HUES64 (cell line): ENCODE data around the gene GALR3.

Experiments
- H3K27ac ChIP-seq: 2 replicates; pipeline ENCODE4 v1.7.0; 2013; ENCODE audit warnings: low read depth, low read length, inconsistent platforms
- H3K27me3 ChIP-seq: 2 replicates; pipeline ENCODE4 v1.6.1; 2013; ENCODE audit warnings: mild to moderate bottlenecking, low read length; ENCODE audit not compliant: insufficient read depth
- H3K36me3 ChIP-seq: 2 replicates; pipeline ENCODE4 v1.6.1; 2013; ENCODE audit warnings: mild to moderate bottlenecking, low read length; ENCODE audit not compliant: insufficient read depth
- H3K4me1 ChIP-seq: 2 replicates; pipeline ENCODE4 v1.6.1; 2013; ENCODE audit warnings: mild to moderate bottlenecking, low read length, moderate library complexity; ENCODE audit not compliant: insufficient read depth
- H3K4me3 ChIP-seq: 2 replicates; pipeline ENCODE4 v1.5.1; 2013; ENCODE audit warnings: mild to moderate bottlenecking, low read length, moderate library complexity
- H3K9ac ChIP-seq: 2 replicates; pipeline ENCODE4 v1.6.1; 2013; ENCODE audit warnings: mild to moderate bottlenecking, low read depth, low read length
- H3K9me3 ChIP-seq: 2 replicates; pipeline ENCODE4 v1.6.1; 2013; ENCODE audit warnings: low read depth, low read length; ENCODE audit not compliant: insufficient read depth
- WGBS: fragments of 150-250, 120-280 bp; methylation state at CpG from one replicate; pipeline ENCODE4 v1.1.7; 2013; ENCODE audit warnings: missing lambda C conversion rate; 5-methylcytosine and 5-hydroxymethylcytosine counted together

GALR3 gene

DNA sequence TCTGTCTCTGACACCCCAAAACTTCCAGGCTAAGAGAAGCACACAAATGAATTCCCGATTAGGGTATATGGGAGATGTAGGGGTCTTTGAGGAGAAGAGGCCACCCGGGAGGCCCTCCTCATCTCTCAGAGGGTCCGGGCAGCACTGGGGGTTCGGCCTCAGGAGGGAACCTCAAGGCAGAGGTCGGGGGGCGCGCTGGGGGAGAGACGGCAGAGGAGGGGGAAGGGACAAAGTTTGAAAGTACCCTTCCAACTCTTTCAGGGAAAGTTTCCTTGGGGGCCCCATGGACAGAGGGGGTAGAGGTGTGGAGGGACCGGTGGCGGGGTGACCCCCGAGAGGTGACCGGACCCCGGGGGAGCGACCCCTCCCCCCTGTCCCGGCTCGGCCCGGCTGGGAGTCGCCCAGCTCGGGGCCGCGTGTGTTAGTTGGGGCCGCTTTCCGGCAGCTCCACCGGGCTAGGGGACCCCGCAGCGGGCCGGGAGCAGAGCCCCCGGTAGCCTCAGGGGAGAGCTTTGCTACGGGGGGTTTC lies 18.8 kb upstream of the GALR3 start:
- Histone ChIP-seq H3K9ac (peak overlapping the region; percentile 90), H3K9me3 (no peaks in the 10 kb centered on the region), H3K27ac (no peak overlapping the region; the same call in 1 of the 2 replicates), H3K4me3 (peak overlapping the region; percentile 83), H3K27me3 (peaks cover 44% of the 10 kb centered on the region), H3K36me3 (no peaks in the 10 kb centered on the region), H3K4me1 (peaks cover 9% of the 10 kb centered on the region; the same call in 1 of the 2 replicates)
- 6% methylated on average over 29 of the region's 29 CpGs for WGBS

- Histone ChIP-seq H3K9me3 (no peaks in the 10 kb centered on the region), H3K4me1 (peaks cover 9% of the 10 kb centered on the region; the same call in 1 of the 2 replicates), H3K36me3 (no peaks in the 10 kb centered on the region), H3K9ac (peak overlapping the region; percentile 90), H3K27ac (peak overlapping the region; percentile 23; the same call in 1 of the 2 replicates), H3K27me3 (peaks cover 44% of the 10 kb centered on the region), H3K4me3 (peak overlapping the region; percentile 83)
- 12% methylated on average over 87 of the region's 87 CpGs for WGBS
Measured at GRCh38 chr22:37804881-37805809, 18.0 kb upstream of the GALR3 start.

DNA sequence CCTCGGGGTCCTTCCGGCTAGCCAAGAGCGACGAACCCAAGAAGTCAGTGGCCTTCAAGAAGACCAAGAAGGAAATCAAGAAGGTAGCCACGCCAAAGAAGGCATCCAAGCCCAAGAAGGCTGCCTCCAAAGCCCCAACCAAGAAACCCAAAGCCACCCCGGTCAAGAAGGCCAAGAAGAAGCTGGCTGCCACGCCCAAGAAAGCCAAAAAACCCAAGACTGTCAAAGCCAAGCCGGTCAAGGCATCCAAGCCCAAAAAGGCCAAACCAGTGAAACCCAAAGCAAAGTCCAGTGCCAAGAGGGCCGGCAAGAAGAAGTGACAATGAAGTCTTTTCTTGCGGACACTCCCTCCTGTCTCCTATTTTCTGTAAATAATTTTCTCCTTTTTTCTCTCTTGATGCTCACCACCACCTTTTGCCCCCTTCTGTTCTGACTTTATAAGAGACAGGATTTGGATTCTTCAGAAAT lies 17.3 kb upstream of the GALR3 start:
- peaks cover 9% of the 10 kb centered on the region; the same call in 1 of the 2 replicates for H3K4me1 ChIP-seq
- peak overlapping the region; percentile 83 for H3K4me3 ChIP-seq
- H3K9ac ChIP-seq, result peak overlapping the region; percentile 90
- 86% methylated on average over 10 of the region's 10 CpGs for WGBS
- H3K9me3 ChIP-seq, result no peaks in the 10 kb centered on the region
- no peaks in the 10 kb centered on the region for H3K36me3 ChIP-seq
- no peak overlapping the region for H3K27ac ChIP-seq
- H3K27me3 ChIP-seq, result peaks cover 44% of the 10 kb centered on the region

- peaks cover 9% of the 10 kb centered on the region; the same call in 1 of the 2 replicates for H3K4me1 ChIP-seq
- peak overlapping the region; percentile 83 for H3K4me3 ChIP-seq
- H3K27ac ChIP-seq, result no peak overlapping the region
- peak overlapping the region; percentile 44; the same call in 1 of the 2 replicates for H3K9ac ChIP-seq
- no peaks in the 10 kb centered on the region for H3K36me3 ChIP-seq
- H3K27me3 ChIP-seq, result peaks cover 44% of the 10 kb centered on the region
- no peaks in the 10 kb centered on the region for H3K9me3 ChIP-seq
- 11% methylated on average over 14 of the region's 19 CpGs for WGBS
Measured at GRCh38 chr22:37806409-37807333, 16.5 kb upstream of the GALR3 start.

- Histone ChIP-seq H3K36me3 (no peaks in the 10 kb centered on the region), H3K9me3 (no peaks in the 10 kb centered on the region), H3K4me1 (peaks cover 9% of the 10 kb centered on the region; the same call in 1 of the 2 replicates), H3K27ac (no peak within 1 kb of the TSS; the same call in 1 of the 2 replicates), H3K27me3 (peaks cover 44% of the 10 kb centered on the region), H3K4me3 (peak within 1 kb of the TSS; percentile 83), H3K9ac (peak within 1 kb of the TSS; percentile 60)
- WGBS, result under 1% methylated on average over 73 of the region's 73 CpGs
Measured at GRCh38 chr22:37807410-37808293, 15.5 kb upstream of the GALR3 start, which contains the start of gene GCAT. TSS of gene GCAT (plus strand) at chr22:37807934. CDS start at chr22:37807968, 34 bp downstream.

GRCh38 chr22:37808294-37808657 lies 14.9 kb upstream of the GALR3 start:
- Histone ChIP-seq H3K27me3 (peaks cover 39% of the 10 kb centered on the region), H3K9ac (peak overlapping the region; percentile 60), H3K27ac (no peak overlapping the region)

DNA sequence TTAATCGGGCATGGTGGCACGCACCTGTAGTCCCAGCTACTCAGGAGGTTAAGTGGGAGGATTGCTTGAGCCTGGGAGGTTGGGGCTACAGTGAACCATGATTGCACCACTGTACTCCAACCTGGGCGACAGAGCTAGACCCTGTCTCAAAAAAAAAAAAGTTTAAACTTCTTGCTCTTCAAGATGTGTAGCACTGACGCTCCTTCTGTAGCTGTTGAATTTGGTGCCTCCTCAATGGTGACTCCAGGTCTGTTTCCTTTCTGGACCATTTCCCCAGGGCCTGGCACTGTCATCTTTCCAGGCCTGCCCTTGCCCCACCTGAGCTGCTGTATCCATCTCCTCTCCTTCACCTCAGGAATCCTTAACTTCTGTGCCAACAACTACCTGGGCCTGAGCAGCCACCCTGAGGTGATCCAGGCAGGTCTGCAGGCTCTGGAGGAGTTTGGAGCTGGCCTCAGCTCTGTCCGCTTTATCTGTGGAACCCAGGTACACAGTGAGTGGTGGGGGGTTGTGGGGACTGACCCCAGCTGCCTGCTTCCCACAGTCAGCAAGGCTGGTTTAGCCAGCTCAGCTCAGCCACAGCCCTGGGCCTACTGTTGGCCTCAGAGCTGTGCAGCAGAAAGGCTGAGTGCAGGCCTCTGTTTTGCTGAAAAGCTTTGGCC lies 13.4 kb upstream of the GALR3 start:
- no peak overlapping the region for H3K4me3 ChIP-seq
- WGBS, result 99% methylated on average over 5 of the region's 5 CpGs
- H3K27me3 ChIP-seq, result peaks cover 24% of the 10 kb centered on the region
- H3K36me3 ChIP-seq, result peaks cover 13% of the 10 kb centered on the region
- no peak overlapping the region for H3K9ac ChIP-seq
- no peaks in the 10 kb centered on the region for H3K9me3 ChIP-seq
- H3K4me1 ChIP-seq, result no peaks in the 10 kb centered on the region
- H3K27ac ChIP-seq, result no peak overlapping the region

More at GRCh38 chr22:37808294-37808657, 14.9 kb upstream of the GALR3 start:
- Histone ChIP-seq H3K9me3 (no peaks in the 10 kb centered on the region), H3K36me3 (peaks cover 1% of the 10 kb centered on the region; the same call in 1 of the 2 replicates), H3K4me1 (peaks cover 5% of the 10 kb centered on the region; the same call in 1 of the 2 replicates), H3K4me3 (peak overlapping the region; percentile 83)
- WGBS, result 5% methylated on average over 8 of the region's 8 CpGs

DNA sequence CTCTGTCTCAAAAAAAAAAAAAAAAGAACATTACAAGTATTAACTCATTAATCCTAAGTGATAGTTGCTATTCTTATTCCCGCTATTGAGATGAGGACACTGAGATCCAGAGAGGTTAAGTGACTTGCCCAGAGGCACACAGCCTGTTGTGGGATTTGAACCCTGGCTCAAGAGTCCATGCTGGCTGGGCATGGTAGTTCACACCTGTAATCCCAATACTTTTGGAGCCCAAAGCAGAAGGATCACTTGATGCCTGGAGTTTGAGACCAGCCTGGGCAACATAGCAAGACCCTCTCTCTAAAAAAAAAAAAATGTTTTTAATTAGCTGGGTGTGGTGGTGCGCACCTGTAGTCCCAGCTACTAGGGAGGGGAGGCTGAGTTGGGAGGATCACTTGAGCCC lies 11.3 kb upstream of the GALR3 start:
- WGBS, result 94% methylated on average over 2 of the region's 2 CpGs
- Histone ChIP-seq H3K27me3 (peaks cover 14% of the 10 kb centered on the region), H3K4me3 (no peak overlapping the region), H3K4me1 (no peaks in the 10 kb centered on the region), H3K27ac (no peak overlapping the region), H3K9me3 (no peaks in the 10 kb centered on the region), H3K36me3 (peaks cover 23% of the 10 kb centered on the region), H3K9ac (no peak overlapping the region)

DNA sequence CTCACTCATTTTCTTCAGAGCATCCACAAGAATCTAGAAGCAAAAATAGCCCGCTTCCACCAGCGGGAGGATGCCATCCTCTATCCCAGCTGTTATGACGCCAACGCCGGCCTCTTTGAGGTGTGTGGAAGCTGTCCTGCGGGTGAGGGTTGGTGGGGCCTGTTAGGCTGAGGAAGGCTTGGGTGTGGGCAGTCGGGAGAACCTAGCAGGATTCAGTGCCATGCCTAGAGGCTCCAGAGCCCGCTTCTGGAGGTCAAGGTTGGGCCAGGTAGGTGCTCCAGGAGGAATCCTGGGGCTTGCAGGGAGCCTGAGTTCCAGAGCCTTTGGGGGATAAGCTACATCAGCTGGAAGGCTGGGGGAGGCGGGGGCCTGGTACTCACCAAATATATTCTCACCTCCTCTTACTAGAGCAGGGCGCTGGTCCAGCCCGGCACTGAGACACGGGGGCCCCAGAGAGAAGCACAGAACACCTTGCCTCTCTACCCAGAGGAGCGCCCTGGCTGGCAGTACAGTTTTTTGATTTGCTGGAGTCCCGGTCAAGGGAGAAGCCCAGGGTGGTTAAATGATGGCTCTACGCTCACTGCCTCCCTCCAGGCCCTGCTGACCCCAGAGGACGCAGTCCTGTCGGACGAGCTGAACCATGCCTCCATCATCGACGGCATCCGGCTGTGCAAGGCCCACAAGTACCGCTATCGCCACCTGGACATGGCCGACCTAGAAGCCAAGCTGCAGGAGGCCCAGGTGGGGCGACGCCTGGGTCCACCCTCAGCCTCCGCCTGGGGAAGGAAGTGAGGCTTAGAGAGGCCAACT lies 10.1 kb upstream of the GALR3 start:
- peaks cover 12% of the 10 kb centered on the region for H3K27me3 ChIP-seq
- H3K4me1 ChIP-seq, result no peaks in the 10 kb centered on the region
- no peaks in the 10 kb centered on the region for H3K9me3 ChIP-seq
- no peak overlapping the region for H3K4me3 ChIP-seq
- peaks cover 23% of the 10 kb centered on the region for H3K36me3 ChIP-seq
- WGBS, result 94% methylated on average over 27 of the region's 27 CpGs
- H3K9ac ChIP-seq, result no peak overlapping the region
- no peak overlapping the region for H3K27ac ChIP-seq
